HG03354 (cell line): ENCODE measurements around the gene CAMK2N2.
"Not testable (repeated sequence)": the region's sequence is repeated elsewhere in the genome, so short reads cannot be mapped to it uniquely, and the experiment has no call there.

Experiments used
- ATAC-seq: cut with Tn5 transposase; IDR thresholded peaks from one replicate; pipeline ENCODE4 v1.9.1; 2021; ENCODE audit warnings: mild to moderate bottlenecking; ENCODE audit not compliant: unreplicated experiment, poor library complexity, severe bottlenecking

Gene CAMK2N2

GRCh38 chr3:184275961-184276910, 14.9 kb upstream of the CAMK2N2 start, which contains the start of gene ECE2:
Gene ECE2, plus strand, starts transcription at chr3:184276022. Its CDS starts 132 bp downstream, at chr3:184276154.
- ATAC-seq, result no peak

- no peak for ATAC-seq
Measured at GRCh38 chr3:184275381-184275701, 14.0 kb upstream of the CAMK2N2 start.

- no peak for ATAC-seq
Measured at GRCh38 chr3:184272269-184272668, 10.9 kb upstream of the CAMK2N2 start.

GRCh38 chr3:184267249-184267648, 5.9 kb upstream of the CAMK2N2 start:
- ATAC-seq, result not testable (repeated sequence)

GRCh38 chr3:184262764-184263179, 1.4 kb upstream of the CAMK2N2 start:
- no peak for ATAC-seq

GRCh38 chr3:184261854-184262763, 756 bp upstream of the CAMK2N2 start:
- ATAC-seq, result peak; percentile 16

GRCh38 chr3:184260724-184261269, 556 bp downstream of the CAMK2N2 start:
- ATAC-seq, result peak; percentile 3

- no peak for ATAC-seq
Measured at GRCh38 chr3:184259878-184260723, 1.3 kb downstream of the CAMK2N2 start.

GRCh38 chr3:184259396-184259877, 1.9 kb downstream of the CAMK2N2 start:
- ATAC-seq, result no peak

- ATAC-seq, result no peak
Measured at GRCh38 chr3:184258926-184259325, 2.4 kb downstream of the CAMK2N2 start.

- no peak for ATAC-seq
Measured at GRCh38 chr3:184257083-184257915, 4.1 kb downstream of the CAMK2N2 start.

- no peak for ATAC-seq
Measured at GRCh38 chr3:184255291-184256039, 5.9 kb downstream of the CAMK2N2 start.

GRCh38 chr3:184250167-184250828, 11.1 kb downstream of the CAMK2N2 start:
- peak; percentile 68 for ATAC-seq

GRCh38 chr3:184249412-184250166, 11.8 kb downstream of the CAMK2N2 start, which contains the start of gene EEF1AKMT4:
Gene EEF1AKMT4, plus strand, starts transcription at chr3:184249672. Its CDS starts 23 bp downstream, at chr3:184249695.
- ATAC-seq, result peak; percentile 91

GRCh38 chr3:184248454-184249411, 12.6 kb downstream of the CAMK2N2 start, which contains the start of gene ALG3:
Gene ALG3, minus strand, starts transcription at chr3:184248962. Its CDS starts 22 bp downstream, at chr3:184248940.
- peak; percentile 58 for ATAC-seq
